SKM-1 treated with dmso at 0.1 percent for 144 hours (cell line): ENCODE results near the gene NOXA1.

ENCODE experiments used
- DNase-seq: peaks from one replicate; lab custom pipeline; 2025; ENCODE audit not compliant: unreplicated experiment; lab: John Stamatoyannopoulos, UW

Gene NOXA1

DNA sequence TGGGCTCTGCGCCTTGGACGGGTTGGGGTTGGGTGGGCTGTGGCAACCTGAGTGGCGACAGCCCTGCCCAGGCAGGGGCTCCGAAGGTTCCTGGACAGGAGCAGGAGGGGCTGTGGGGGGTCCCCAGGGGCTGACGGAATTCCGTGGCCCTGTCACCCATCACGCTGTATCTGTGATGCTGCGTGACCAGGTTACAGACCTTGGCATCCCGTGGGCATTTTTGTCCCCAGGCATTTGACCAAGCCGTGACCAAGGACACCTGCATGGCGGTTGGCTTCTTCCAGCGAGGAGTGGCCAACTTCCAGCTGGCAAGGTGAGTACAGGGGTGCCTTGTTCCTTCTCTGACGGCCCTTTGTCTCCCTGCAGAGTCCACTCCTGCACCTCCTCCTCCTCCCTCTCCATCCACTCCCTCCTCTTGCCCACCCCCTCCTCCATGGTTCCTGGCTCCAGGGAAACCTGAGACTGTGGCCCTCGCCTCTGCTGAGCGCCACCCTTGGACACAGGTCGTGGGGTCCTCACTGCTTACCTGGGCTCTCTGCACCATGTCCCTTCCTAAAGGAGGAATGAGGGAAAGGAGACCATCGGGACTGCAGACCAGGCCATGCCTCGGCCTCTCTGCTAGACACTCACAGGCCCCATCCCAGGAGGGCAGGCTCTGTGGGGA, 3.0 kb downstream of the NOXA1 start:
- DNase-seq: no peak

DNA sequence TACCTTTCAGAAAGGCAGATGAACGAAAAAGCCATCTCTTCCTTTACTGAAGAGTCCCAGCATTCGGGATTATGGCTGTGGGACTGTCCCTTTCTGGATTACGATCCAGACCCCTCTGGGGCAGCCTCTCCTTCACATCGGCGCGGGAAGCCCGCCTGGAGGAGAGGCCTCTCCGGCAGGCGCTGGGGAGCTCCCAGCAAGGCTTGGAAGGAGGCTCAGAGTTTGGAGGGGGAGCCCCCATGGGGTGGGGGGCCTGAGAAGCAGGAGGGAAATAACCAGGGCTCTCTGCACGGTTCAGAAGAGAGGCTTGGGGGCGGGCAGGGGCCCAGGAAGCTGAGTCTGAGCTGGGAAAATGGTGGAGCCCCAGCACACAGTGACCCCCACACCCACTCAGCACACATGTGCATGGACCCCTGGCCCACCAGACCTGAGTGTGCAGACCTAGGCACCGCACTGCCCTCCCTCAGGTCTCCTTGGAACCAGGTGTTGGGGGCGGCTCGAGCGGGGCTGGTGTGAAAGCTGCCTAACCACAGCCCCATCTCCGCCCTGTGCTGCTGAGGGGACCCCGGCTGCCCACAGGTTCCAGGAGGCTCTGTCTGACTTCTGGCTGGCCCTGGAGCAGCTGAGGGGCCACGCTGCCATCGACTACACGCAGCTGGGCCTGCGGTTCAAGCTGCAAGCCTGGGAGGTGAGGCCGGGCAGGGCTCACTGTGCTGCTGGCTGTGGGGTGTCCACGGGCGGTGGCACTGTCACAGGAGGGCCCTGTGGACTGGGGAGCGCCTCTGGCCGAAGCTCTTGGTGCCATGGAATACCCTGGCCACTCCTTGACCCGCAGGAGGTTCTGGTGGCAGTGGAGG, 4.5 kb downstream of the NOXA1 start:
- DNase-seq: no peak

DNA sequence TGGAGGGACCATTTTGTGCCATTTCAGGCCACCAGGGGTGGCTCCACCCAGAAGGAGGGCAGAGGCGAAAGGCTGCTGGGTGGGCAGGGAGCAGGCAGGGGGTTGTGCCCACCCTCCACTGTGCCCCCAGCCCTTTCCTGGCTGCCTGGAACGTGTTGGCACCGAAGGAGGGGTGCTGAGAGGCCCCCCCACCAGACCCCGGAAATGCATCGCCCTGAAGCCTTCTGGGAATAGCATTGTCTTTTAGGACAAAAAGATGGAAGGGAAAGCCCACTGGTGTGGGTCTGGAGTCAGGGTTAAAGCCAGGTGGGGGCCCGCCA, 5.1 kb downstream of the NOXA1 start:
- no peak for DNase-seq

DNA sequence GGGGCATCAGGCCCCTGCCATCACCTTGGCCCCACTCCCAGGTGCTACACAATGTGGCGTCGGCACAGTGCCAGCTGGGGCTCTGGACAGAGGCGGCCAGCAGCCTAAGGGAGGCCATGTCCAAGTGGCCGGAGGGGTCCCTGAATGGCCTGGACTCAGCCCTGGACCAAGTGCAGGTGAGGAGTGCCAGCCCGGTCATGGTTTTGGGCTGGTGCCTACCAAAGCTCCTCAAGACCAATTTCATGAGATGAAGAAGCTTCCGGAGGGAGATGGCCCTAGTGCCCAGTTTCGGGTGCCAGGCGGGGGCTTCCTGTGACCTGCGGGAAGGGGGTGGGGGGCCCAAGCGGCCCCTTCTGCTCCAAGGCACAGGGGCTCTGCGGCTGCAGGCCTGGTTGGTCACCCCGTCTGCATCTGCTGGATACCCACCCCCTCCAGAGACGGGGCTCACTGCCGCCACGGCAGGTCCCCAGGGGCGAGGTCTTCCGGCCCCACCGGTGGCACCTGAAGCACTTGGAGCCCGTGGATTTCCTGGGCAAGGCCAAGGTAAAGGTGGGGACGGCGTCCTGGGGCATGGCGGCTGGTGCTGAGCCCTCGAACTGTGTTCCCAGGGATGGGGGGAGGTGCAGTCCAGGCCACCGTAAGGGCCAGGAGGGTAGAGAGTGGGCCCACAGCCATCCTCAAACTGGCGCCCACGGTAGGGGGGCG, 5.8 kb downstream of the NOXA1 start:
- no peak for DNase-seq

DNA sequence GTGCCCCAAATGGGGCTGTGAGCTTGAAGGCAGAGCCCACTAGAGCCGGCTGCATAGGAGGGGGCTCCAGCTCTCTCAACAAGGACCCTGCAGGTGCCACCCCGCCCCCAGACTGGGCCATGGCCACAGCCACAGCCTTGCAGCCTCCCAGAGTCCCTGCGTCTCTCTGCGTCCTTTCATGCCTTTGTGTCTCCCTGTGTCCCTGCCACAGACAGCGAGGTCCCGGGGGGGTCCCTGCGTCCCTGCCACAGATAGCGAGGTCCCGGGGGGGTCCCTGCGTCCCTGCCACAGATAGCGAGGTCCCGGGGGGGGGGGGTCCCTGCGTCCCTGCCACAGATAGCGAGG, 6.3 kb downstream of the NOXA1 start:
- no peak for DNase-seq

DNA sequence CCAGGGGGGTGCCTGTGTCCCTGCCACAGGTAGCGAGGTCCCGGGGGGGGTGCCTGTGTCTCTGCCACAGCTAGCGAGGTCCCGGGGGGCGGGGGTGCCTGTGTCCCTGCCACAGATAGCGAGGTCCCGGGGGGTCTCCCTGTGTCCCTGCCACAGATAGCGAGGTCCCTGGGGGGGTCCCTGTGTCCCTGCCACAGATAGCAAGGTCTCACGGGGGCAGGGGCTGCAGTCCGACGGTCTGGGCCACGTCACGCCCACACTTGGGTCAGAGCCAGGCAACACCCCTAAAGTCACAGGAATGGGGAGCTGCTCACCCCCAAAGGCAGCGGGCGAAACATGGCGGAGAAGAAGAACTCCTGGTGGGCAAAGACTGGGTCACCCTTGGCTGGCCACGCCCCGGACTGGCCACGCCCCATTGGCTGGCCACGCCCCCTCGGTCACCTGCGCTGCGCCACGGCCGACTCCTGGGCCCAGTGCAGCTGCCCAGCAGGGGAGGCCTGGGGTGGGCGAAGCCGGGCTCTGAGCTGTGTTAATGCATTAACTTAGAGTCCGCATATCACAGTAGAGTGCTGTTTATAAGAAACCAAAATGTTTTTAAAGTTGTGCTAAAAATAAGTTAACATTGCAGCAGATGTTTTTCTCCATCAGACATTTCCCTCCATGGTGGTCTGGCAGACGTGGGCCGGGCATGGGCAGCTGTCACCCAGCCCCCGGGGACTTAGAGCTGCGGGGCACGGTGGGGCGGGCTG, 7.0 kb downstream of the NOXA1 start:
- DNase-seq: no peak

DNA sequence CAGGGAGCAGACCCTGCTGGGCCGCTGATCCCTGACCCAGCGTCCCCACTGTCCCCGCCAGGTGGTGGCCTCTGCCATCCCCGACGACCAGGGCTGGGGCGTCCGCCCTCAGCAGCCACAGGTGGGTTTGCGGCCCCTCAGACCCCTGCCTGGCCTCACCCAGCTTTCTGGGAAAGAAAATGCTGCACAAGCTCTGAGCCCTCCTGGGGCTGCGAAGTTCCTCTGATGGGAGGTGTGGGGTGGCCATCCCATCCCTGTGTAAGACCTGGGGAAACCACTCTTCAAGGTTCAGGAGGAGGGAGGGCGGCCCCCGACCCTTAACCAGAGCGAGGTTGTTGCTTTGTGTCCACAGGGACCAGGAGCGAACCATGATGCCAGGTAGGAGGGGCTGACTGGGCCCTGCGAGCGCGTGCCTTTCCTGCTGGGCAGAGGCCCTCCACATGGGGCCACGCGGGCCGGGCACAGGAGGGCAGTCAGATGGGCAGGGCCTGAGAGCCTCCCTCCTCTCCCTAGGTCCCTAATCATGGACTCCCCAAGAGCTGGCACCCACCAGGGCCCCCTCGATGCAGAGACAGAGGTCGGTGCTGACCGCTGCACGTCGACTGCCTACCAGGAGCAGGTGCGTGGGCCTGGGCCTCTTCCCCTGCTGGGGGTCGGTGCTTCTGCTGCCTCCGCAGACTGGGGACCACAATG, 7.7 kb downstream of the NOXA1 start:
- no peak for DNase-seq

DNA sequence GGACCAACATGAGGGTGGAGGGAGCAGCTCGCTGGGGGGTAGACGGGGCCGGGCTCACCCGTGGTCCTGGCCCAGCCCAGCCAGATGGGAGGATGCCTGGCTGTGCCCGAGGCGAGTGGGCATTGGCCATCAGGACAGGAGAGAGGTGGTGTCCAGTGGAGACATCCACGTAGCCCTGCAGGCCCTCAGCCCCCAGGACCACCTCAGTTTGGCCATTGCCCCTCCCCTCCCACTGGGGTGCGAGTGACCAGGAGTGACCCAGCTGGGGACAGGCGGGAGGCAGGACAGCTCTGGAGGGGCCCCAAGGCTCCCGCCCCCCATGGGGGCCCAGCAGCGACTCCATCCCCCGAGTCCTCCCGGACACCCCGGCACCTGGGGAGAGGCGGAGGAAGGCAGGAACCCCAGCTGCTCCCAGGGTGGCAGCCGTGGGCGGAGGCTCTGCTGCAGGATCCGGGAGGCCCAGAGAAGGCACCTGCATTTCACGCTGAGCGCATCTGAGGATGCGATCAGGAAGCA, 8.3 kb downstream of the NOXA1 start:
- no peak for DNase-seq

DNA sequence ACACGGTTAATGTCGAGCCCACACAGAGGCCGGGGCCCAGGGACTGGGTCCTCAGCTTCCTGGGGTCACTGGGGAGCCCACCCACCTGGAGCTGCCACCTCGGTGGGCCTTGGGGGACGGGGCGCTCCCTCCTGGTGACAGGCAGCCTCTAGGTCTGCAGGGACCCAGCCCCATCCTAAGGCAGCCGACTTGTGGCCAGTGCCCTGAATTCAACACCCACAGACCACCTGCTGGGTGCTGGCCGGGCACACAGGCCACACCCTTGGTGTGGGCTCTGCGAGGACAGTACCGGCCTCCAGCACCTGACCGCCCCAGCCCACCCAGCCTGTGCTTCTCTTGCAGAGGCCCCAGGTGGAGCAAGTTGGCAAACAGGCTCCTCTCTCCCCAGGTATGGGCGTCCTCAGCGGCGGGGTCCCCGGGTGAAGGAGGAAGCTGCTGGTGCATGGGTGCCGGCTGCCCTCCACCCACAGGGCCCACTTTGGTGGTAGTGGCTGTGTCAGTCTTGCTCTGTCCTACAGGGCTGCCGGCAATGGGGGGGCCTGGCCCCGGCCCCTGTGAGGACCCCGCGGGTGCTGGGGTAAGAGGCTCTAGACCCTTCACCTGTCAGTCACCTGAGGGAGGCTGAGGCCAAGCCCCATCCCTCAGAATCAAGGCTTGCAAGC, 9.6 kb downstream of the NOXA1 start:
- no peak for DNase-seq

DNA sequence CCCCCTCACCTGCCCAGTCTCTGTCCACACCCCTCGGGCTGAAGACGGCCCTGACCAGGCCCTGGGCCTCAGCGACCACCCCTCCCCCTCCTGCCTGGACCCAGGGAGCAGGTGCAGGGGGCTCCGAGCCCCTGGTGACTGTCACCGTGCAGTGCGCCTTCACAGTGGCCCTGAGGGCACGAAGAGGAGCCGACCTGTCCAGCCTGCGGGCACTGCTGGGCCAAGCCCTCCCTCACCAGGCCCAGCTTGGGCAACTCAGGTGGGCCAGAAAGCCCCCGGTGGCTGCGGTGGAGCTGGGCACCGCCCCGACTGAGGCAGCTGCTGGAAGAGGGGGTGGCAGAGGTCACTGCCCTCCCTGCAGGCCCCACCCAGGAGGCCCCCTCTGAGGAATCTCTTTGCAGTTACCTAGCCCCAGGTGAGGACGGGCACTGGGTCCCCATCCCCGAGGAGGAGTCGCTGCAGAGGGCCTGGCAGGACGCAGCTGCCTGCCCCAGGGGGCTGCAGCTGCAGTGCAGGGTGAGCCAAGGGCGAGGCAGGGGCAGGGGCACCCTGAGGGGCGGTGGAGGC, 10.2 kb downstream of the NOXA1 start:
- no peak for DNase-seq

DNA sequence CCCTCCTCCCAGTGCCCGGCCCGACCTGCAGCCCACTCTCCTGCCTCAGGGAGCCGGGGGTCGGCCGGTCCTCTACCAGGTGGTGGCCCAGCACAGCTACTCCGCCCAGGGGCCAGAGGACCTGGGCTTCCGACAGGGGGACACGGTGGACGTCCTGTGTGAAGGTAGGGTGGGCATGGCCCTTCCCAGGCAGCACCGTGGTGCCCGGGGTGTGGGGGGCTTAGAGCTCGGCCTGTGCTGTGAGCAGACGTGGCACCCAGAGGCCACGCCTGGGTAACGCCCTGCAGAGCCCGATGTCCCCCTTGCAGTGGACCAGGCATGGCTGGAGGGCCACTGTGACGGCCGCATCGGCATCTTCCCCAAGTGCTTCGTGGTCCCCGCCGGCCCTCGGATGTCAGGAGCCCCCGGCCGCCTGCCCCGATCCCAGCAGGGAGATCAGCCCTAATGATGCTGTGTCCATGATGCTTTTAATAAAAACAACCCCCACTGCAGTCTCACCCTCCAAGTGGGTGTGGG, 10.8 kb downstream of the NOXA1 start:
- no peak for DNase-seq

DNA sequence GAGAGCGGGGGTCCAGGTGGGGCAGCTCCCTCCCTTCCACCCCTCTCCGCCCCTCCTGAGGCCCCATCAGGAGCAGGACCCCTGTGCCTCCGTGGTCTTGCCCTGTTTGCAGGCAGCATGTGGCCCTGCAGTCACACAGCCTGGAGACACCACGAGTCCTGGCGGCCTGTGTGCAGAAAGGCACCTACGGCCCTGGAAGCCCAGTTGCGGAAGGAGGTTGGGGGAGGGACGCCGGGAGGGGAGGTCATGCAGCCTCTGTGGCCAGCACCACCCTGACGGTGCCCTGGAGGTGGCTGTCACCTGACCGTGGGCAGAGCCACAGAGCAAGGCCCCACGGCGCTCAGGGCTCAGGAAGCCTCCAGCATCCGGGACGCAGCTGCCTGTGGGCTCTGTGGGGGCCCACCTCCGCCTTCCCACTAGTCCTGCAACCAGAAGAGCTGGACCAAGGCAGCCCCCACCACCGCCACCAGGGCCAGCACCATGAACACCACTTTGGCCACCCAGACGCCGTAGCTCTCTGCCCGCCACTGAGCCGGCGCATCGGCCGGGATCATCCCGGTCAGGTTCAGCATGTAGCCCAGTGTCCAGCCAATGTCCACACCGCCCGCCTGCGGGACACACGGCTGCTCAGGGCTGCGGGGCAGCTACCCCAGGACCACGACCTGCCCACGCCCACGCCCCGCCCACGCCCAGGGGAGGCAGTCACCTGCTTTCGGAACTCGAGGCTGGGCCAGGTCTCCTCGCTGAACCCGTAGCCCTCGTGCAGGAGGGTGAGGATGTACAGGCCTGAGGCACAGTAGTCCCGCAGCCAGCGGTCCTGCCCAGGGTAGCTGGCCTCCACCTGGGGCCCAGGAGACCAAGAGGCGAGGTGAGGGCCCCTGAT, 11.5 kb downstream of the NOXA1 start:
- no peak for DNase-seq

DNA sequence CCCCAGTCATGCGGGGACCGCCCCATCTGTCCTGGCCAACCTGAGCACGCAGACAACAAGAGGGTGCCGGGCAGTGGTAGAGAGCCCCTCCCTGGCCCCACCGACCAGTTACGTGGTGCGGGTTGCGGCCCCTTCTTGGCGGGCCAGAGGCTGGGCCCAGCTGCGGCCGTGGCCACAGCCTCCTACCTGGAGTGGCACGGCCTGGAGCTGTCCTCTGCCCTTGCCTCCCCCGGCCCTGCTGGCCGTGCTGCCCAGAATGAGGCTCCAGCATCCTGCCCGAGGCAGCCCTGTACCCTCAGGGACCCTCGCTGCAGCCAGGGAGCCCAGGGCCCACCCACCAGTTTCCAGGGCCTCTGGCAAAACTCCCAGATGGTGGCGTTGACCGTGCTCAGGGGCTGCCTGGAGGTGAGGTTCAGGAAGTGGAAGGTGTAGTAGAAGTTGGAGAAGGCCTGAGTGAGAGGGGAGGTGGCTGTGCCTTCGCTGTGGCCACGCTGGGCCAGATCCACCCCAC, 12.2 kb downstream of the NOXA1 start:
- DNase-seq: no peak

DNA sequence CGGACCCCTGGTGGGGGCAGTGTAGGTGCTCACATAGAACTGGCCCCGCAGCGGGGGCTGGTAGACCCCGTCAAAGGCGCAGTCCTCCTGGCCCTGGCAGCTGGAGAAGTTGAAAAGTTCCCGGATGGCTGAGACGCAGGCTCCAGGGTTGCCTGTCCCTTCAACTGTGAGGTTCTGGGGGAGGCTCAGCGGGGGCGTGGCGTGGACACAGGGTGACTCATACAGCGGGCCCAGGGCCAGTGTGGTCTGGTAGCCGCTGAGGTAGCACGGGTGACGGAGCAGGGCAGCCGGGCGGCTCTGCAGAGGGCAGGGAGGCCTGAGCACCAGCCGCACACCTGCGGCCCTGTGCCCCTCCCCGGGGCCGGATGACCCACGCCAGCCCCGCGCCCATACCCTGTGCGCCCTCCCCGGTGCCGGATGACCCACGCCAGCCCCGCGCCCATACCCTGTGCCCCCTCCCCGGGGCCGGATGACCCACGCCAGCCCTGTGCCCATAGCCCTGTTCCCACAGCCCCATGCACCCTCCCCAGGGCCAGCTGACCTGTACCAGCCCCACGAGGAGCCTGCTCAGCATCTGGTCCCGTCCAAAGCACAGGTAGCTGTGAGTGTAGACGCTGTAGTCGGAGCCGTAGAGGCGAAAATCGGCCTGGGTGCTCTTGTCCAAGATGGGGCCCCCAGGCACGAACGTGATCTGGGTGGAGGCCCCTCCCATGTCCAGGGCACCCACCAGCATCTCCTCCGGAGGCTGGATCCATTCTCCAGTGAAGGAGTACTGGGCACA, 13.0 kb downstream of the NOXA1 start:
- no peak for DNase-seq

DNA sequence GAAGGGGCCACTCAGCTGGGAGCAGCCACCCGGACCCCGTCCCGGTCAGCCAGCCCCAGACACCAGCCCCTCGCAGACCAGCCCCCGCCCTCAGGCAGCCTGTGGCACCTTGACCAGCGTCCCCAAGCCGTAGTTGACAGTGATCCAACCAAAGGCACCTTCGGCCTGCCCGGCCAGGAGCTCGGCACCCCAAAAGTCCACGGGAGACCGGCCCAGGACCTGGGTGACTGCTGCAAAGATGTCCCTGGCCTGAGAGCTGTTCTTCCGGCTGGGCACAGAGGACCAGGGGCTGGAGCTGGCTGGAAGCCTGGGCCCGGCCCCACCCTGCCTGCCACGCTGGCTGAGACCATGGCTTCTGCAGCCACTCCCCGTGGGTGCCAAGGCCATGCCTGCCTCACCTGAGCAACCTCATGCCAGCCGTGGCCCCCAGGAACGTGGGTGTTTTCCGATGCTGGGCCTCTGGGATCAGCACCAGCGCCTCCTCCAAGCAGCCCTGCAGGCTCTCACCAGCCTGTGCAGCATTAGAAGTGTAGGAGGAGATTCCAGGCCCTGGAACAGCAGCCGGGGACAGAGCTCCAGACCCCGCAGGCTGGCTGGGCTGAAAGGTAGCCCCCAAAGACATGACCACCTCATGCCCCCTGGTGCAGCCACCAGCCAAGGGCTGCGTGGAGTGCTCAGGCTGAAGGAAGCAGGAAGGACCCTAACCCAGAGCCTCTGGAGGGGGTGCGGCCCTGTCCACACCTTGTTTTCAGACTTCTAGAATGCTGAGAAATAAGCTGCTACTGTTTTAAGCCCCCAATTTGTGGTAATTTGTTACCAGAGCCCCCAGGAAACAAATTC, 13.8 kb downstream of the NOXA1 start:
- DNase-seq: no peak

DNA sequence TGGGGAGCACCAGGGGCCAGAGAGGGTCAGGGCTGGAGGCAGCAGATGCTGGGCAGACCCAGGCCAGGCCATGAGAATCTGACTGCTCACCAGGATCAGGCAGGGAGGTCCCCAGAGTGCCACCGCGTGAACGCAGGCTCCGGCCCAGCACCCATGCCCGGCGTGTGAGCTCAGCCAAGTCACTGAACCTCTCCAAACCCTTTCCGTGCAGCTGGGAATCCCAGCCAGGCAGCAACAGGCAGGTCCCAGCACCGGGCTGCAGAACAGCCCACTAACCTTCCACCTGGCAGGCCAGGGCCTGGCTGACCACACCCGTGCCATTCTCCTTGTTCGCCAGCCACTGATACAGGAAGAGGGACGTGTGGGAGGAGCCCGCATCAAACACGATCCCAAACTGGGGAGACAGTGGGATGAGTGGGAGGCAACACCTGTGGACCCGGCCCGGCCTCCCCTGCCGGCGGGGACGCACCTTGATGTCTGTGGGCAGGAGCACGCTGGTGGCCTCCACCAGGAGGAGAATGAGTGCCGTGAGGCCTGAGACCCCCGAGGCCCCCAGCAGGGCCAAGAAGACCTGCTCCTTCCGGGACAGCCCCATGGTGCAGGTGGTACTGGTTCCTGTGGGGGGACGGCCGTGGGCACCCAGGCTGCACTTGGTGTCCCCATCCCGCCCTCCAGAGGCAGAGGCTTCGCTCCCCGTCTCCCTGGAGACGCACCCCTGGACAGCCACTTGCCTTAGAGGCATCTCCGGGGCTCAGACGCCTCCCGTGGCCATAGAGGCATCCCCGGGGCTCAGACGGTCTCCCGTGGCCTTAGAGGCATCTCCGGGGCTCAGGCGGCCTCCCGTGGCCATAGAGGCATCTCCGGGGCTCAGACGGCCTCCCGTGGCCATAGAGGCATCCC, 14.7 kb downstream of the NOXA1 start:
- no peak for DNase-seq
